Measurements from ENCODE around the gene FYN.

DNA sequence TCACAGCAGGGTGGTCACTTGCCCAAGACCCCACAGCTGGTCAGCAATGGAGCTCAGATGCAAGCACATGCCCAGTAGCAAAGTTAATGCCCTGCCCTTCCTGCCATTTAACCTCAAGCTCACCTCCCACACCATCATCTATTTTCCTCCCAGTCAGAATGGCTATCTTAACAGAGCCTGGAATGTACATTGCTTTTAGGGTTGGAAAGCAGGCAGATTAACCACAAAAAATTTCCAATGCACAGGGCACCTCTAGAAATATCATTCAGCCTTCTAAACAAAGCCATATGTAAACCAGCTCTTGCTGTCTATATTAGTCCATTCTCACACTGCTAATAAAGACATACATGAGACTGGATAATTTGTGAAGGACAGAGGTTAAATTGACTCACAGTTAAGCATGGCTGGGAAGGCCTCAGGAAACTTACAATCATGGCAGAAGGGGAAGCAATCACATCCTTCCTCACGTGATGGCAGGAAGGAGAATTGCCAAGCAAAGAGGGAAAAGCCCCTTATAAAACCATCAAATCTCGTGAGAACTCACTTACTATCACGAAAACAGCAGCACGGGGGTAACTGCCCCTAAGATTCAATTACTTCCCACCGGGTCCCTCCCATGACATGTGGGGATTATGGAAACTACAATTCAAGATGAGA is 106.9 kb downstream of the FYN start:
- no peak for TF ChIP-seq CBX2 (IDR thresholded peaks at IDR 0.05; ENCODE audit: borderline replicate concordance, low read depth)
- TF ChIP-seq, protein P1, sequence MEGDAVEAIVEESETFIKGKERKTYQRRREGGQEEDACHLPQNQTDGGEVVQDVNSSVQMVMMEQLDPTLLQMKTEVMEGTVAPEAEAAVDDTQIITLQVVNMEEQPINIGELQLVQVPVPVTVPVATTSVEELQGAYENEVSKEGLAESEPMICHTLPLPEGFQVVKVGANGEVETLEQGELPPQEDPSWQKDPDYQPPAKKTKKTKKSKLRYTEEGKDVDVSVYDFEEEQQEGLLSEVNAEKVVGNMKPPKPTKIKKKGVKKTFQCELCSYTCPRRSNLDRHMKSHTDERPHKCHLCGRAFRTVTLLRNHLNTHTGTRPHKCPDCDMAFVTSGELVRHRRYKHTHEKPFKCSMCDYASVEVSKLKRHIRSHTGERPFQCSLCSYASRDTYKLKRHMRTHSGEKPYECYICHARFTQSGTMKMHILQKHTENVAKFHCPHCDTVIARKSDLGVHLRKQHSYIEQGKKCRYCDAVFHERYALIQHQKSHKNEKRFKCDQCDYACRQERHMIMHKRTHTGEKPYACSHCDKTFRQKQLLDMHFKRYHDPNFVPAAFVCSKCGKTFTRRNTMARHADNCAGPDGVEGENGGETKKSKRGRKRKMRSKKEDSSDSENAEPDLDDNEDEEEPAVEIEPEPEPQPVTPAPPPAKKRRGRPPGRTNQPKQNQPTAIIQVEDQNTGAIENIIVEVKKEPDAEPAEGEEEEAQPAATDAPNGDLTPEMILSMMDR (IDR thresholded peaks at IDR 0.05), result no peak
- TF ChIP-seq, protein P2, sequence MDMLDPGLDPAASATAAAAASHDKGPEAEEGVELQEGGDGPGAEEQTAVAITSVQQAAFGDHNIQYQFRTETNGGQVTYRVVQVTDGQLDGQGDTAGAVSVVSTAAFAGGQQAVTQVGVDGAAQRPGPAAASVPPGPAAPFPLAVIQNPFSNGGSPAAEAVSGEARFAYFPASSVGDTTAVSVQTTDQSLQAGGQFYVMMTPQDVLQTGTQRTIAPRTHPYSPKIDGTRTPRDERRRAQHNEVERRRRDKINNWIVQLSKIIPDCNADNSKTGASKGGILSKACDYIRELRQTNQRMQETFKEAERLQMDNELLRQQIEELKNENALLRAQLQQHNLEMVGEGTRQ (IDR thresholded peaks at IDR 0.05), result no peak
- TF ChIP-seq, protein P3, sequence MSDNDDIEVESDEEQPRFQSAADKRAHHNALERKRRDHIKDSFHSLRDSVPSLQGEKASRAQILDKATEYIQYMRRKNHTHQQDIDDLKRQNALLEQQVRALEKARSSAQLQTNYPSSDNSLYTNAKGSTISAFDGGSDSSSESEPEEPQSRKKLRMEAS (IDR thresholded peaks at IDR 0.05), result no peak
- no peak for TF ChIP-seq CHD2 (IDR thresholded peaks at IDR 0.05; ENCODE audit: low read length, partially characterized antibody)
- TF ChIP-seq POLR2A (IDR thresholded peaks at IDR 0.05; ENCODE audit: low read length), result no peak
